Activated CD4-positive, alpha-beta memory T cell treated with anti-CD3 and anti-CD28 coated beads for 36 hours (primary cell): Measurements from ENCODE around the gene LDLR. TPM values are rescaled to one million over a fixed set of nuclear protein-coding genes. Genes with fewer than 3 reads are reported as not detected.
"Not testable (repeated sequence)": the region's sequence is repeated elsewhere in the genome, so short reads cannot be mapped to it uniquely, and the experiment has no call there.

Source experiments
- CTCF ChIA-PET: fragments of 350-600 bp; sonication (Branson Sonifier 250); formaldehyde crosslinking; loops from one replicate; lab custom pipeline; 2021; ENCODE audit warnings: antibody characterized with exemption, inconsistent platforms; lab: Charles Lee
- POLR2A ChIA-PET: fragments of 350-600 bp; sonication (Branson Sonifier 250); formaldehyde crosslinking; loops from one replicate; lab custom pipeline; 2021; ENCODE audit warnings: antibody characterized with exemption; lab: Charles Lee
- DNase-seq: peaks from one replicate; pipeline ENCODE4 v3.0.0-alpha.2; 2020
- H3K27ac Mint-ChIP-seq: one replicate; pipeline ENCODE4 v1.8.0; 2021; ENCODE audit warnings: mixed read lengths
- H3K27me3 Mint-ChIP-seq: one replicate; pipeline ENCODE4 v1.8.0; 2021; ENCODE audit warnings: mixed read lengths
- H3K36me3 Mint-ChIP-seq: one replicate; pipeline ENCODE4 v1.8.0; 2021; ENCODE audit warnings: mixed read lengths
- H3K4me1 Mint-ChIP-seq: one replicate; pipeline ENCODE4 v1.8.0; 2021; ENCODE audit warnings: low read depth, mixed read lengths
- H3K4me3 Mint-ChIP-seq: one replicate; pipeline ENCODE4 v1.8.0; 2021; ENCODE audit warnings: mild to moderate bottlenecking, mixed read lengths
- H3K9me3 Mint-ChIP-seq: one replicate; pipeline ENCODE4 v1.8.0; 2021; ENCODE audit warnings: mixed read lengths
- intact Hi-C: fragments of 100-400 bp; cut with micrococcal nuclease; formaldehyde crosslinking; loops from one replicate; pipeline ENCODE4 v1.15.1; 2023
- microRNA-seq: library from miRNA; unstranded; fragments of <30 nt; microRNA quantifications from one replicate; pipeline ENCODE4 v1.2.0, GENCODE V29; 2022; ENCODE audit warnings: borderline number of aligned reads, borderline microRNAs expressed, borderline replicate concordance
- total RNA-seq, 2 experiments: library from RNA; stranded (reverse); gene quantifications; one replicate each; pipeline ENCODE4 v1.2.3, GENCODE V29; 2021

The LDLR gene
- total RNA-seq, 2 experiments from 2014 or later: 71.3 to 81.6 TPM

- intact Hi-C loops: no loop called here
Measured at GRCh38 chr19:11179716-11180297, 90.5 kb downstream of the LDLR start.

GRCh38 chr19:11180346-11180745, 91.1 kb downstream of the LDLR start:
- no peak overlapping the region for H3K27ac Mint-ChIP-seq
- peaks cover 8% of the 10 kb centered on the region for H3K4me1 Mint-ChIP-seq
- no peak overlapping the region for H3K4me3 Mint-ChIP-seq
- H3K27me3 Mint-ChIP-seq: peaks cover 5% of the 10 kb centered on the region
- peaks cover 4% of the 10 kb centered on the region for H3K9me3 Mint-ChIP-seq
- no peaks in the 10 kb centered on the region for H3K36me3 Mint-ChIP-seq
- DNase-seq: no peak
- ChIA-PET CTCF (no interaction called here), POLR2A (no interaction called here)
- intact Hi-C loops: no loop called here

More at GRCh38 chr19:11179716-11180297, 90.5 kb downstream of the LDLR start:
- peaks cover 4% of the 10 kb centered on the region for H3K9me3 Mint-ChIP-seq
- ChIA-PET CTCF (no interaction called here), POLR2A (no interaction called here)
- no peak overlapping the region for H3K27ac Mint-ChIP-seq
- H3K4me3 Mint-ChIP-seq: no peak overlapping the region
- no peaks in the 10 kb centered on the region for H3K36me3 Mint-ChIP-seq
- peak; percentile 41 for DNase-seq
- H3K27me3 Mint-ChIP-seq: peaks cover 5% of the 10 kb centered on the region
- H3K4me1 Mint-ChIP-seq: peaks cover 8% of the 10 kb centered on the region

GRCh38 chr19:11180975-11181374, 91.7 kb downstream of the LDLR start:
- H3K36me3 Mint-ChIP-seq, H3K27me3 Mint-ChIP-seq, DNase-seq, CTCF ChIA-PET, H3K27ac Mint-ChIP-seq, POLR2A ChIA-PET, intact Hi-C loops, H3K4me3 Mint-ChIP-seq, H3K4me1 Mint-ChIP-seq, H3K9me3 Mint-ChIP-seq: not testable (repeated sequence)

GRCh38 chr19:11181488-11181887, 92.2 kb downstream of the LDLR start:
- H3K4me3 Mint-ChIP-seq: no peak overlapping the region

More at GRCh38 chr19:11181488-11181887, 92.2 kb downstream of the LDLR start:
- Mint-ChIP-seq H3K27ac (no peak overlapping the region), H3K4me1 (peaks cover 8% of the 10 kb centered on the region), H3K36me3 (no peaks in the 10 kb centered on the region), H3K27me3 (peaks cover 5% of the 10 kb centered on the region), H3K9me3 (peaks cover 4% of the 10 kb centered on the region)
- ChIA-PET POLR2A (no interaction called here), CTCF (no interaction called here)
- DNase-seq: no peak
- intact Hi-C loops: no loop called here

Small RNA genes within 50 kb of the gene (microRNA-seq; reads per million reads assigned to microRNA genes)
- gene MIR6886: 8.6 reads per million, percentile 30 among the genes with 10 or more reads in this experiment

Other genes starting within 250 kb of the LDLR start
- 1 to 10 TPM; 1.4 to 1.7 TPM for gene C19orf38, start 241.0 kb upstream of the LDLR start, total RNA-seq
- 10 to 100 TPM; 75.0 to 78.3 TPM for gene CARM1, start 217.9 kb upstream of the LDLR start, total RNA-seq
- 10 to 100 TPM; 25.6 to 28.4 TPM for gene YIPF2, start 160.8 kb upstream of the LDLR start, total RNA-seq
- gene TIMM29, start 160.7 kb upstream of the LDLR start, total RNA-seq: 10 to 100 TPM; 15.6 to 16.4 TPM
- 100 to 1,000 TPM in 1 of 2 experiments, 10 to 100 TPM in 1; 97.8 to 101 TPM for gene SMARCA4, start 128.4 kb upstream of the LDLR start, total RNA-seq
- gene SPC24, start 66.3 kb downstream of the LDLR start, total RNA-seq: 10 to 100 TPM; 64.1 to 70.3 TPM
- gene KANK2, start 108.1 kb downstream of the LDLR start, total RNA-seq: 1 to 10 TPM; 2.0 to 2.5 TPM
- not detected for gene ANGPTL8, start 150.2 kb downstream of the LDLR start, total RNA-seq
- 1 to 10 TPM; 5.8 to 5.9 TPM for gene DOCK6, start 173.1 kb downstream of the LDLR start, total RNA-seq
- gene TSPAN16, start 206.7 kb downstream of the LDLR start, total RNA-seq: not detected